PC-3 (cell line): ENCODE results near the gene SLC38A11.

ENCODE experiments used
- EZH2 ChIP-seq: fragments of 300-600 bp; sonication (generic); IDR thresholded peaks from one replicate; pipeline ENCODE4 v1.6.1; 2017; ENCODE audit warnings: antibody characterized with exemption, mild to moderate bottlenecking, low read length; ENCODE audit not compliant: unreplicated experiment
- TF ChIP-seq, protein P1 (sequence below): fragments of 300-600 bp; sonication (generic); conservative IDR thresholded peaks from 2 replicates; pipeline ENCODE4 v1.5.1; 2017; ENCODE audit warnings: antibody characterized with exemption, low read depth, mild to moderate bottlenecking, low read length

DNA sequence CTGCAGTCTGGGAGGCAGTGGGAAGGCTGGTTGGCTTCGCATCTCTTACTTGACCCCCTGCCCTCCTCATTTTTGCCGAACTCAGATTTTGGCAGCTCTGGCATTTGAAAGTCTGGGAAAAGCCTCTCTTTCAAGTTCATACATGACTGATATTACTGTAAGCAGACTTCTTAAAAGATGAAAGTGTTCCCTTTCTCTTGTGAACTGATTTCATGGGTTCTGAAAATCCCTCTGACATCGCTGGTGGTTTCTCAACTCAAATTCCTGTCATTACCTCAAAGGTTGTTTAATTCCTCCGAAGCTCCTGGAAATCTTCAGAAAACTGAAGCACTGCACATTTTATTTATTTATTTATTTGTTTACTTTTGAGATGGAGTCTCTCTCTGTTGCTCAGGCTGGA lies 16.9 kb upstream of the SLC38A11 start:
- TF ChIP-seq, protein P1, sequence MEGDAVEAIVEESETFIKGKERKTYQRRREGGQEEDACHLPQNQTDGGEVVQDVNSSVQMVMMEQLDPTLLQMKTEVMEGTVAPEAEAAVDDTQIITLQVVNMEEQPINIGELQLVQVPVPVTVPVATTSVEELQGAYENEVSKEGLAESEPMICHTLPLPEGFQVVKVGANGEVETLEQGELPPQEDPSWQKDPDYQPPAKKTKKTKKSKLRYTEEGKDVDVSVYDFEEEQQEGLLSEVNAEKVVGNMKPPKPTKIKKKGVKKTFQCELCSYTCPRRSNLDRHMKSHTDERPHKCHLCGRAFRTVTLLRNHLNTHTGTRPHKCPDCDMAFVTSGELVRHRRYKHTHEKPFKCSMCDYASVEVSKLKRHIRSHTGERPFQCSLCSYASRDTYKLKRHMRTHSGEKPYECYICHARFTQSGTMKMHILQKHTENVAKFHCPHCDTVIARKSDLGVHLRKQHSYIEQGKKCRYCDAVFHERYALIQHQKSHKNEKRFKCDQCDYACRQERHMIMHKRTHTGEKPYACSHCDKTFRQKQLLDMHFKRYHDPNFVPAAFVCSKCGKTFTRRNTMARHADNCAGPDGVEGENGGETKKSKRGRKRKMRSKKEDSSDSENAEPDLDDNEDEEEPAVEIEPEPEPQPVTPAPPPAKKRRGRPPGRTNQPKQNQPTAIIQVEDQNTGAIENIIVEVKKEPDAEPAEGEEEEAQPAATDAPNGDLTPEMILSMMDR: no peak
- TF ChIP-seq EZH2: no peak
